Stimulated activated CD4-positive, alpha-beta T cell treated with anti-CD3 and anti-CD28 coated beads, Interleukin-4, amount 100 ng/mL, for 48 hours (primary cell): Measurements from ENCODE around the gene SDE2.
"Not testable (repeated sequence)": the region's sequence is repeated elsewhere in the genome, so short reads cannot be mapped to it uniquely, and the experiment has no call there.

Experiments
- DNase-seq, 2 donors: peaks; one replicate each; pipeline ENCODE4 v3.0.0-alpha.2; 2020; ENCODE audit warnings: low read depth in 2 of 2

Gene SDE2

DNA sequence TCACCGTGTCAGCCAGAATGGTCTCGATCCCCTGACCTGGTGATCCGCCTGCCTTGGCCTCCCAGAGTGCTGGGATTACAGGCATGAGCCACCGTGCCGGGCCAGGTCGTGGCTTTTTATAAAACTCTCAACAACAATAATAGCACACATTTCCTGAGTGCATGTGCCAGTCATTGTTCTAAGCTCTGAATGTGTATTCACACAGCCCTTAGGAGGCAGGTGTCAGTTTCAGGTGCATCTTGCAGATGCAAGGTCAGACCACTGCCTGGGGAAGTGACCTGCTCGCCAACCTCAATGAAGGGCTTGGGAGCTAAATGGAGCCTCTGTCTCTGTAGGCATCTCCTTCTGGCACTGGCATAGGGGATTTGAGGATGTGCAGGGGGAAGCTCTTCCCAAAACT, 56.6 kb downstream of the SDE2 start:
- DNase-seq: no peak

DNA sequence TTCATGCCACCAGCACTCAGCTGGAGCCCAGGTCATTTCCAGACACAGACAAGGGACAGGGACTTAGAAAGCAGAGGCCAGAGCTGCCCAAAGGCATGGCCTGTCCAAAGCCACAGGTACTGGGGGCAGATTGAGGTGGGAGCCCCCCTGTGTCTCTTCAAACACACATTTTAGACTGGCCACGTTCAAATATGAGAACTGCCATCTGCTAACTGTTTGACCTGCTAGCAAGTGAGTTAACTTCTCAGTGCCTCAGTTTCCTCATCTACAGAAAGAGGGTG, 57.3 kb downstream of the SDE2 start:
- DNase-seq: no peak

DNA sequence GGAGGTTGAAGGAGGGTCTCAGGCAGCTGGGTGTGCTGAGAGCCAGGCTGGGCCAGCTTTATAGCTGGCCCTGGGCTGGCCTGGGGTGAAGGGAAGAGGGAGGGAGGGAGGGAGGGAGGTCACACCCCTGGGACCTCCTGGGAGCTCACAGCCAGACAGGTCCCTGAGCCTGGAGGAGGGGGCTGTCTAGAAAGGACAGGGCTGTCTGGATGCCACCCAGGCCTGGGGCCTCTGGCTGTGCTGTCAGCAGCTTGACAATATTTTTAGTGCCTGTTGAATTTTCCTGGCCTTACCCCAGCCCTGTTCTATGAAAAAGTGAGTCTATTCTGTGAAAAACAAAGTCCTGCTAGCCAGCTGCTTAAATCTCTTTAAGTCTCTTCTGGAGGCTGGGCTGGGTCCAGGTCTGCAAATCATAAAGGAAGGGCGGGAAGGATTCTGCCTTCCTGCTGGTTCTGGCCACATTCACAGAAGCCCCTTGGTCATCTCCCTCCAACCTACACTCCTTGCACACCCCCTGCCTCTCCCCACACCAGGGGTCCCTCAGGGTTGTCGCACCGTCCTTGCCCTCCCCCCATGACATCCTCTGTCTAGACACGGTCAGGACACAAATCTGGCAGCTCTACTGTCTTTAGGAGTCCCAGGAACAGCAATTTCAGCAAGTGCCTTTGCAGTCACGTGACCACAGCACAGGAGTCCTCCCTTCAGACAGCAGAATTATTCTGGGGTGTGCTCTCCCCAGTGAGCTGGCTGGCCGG, 57.8 kb downstream of the SDE2 start, which contains the start of gene LEFTY2:
LEFTY2 (minus strand) TSS at position 34 of the 755 bp plus-strand sequence. CDS start 80 bp downstream, outside the sequence.
- DNase-seq: no peak

DNA sequence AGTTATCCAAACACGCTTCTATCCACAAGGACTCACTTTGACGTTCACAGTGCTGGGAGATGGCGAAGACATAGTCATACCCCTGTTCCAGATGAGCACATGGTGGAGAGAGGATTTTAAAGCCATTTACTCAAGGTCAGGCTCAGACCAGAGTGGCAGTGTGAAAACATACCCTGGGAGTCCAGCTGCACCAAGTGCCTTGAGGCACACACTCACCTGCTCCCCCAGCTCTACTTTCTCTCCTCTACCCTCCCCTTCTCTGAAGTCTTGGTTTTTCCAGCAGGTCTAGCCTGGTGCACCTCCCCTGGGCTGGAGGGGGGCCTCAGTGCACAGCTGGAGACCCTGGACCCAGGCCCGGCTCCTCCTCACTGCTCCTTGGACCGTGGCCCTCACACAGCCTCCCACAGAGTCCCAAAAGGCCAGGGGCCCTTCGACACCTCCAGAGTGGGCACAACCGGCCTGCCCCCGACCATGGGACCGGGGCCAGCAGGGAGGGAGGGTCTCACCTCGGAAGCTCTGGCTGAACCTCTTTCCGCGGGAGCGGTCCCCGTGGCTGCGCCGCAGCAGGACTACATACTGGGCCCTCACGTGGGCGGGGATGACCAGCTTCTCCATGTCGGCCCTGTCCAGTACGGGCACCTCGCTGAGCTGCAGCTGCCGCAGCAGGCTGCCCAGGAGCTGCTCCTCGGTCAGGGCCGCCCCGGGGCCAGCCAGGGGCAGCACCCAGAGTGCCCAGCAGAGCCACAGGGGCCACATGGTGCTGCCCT, 58.6 kb downstream of the SDE2 start:
- DNase-seq: no peak

DNA sequence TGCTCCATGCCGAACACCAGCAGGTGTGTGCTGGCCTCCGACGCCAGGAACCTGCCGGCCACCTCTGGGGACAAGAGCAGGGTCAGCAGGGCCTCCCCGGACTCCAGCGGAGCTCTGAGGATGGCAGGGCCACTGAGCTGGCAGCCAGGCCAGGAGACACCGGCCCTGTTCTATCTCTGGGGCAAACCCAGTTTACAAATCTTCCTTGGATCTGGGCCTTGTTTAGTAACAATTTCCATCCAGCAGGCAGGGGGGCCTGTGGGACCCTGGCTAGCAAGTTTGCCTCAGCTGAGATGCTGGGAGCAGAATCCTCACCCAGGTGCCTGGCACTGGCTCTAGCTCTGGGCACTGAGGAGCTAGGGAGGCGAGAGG, 59.2 kb downstream of the SDE2 start:
- not testable (repeated sequence) for DNase-seq

DNA sequence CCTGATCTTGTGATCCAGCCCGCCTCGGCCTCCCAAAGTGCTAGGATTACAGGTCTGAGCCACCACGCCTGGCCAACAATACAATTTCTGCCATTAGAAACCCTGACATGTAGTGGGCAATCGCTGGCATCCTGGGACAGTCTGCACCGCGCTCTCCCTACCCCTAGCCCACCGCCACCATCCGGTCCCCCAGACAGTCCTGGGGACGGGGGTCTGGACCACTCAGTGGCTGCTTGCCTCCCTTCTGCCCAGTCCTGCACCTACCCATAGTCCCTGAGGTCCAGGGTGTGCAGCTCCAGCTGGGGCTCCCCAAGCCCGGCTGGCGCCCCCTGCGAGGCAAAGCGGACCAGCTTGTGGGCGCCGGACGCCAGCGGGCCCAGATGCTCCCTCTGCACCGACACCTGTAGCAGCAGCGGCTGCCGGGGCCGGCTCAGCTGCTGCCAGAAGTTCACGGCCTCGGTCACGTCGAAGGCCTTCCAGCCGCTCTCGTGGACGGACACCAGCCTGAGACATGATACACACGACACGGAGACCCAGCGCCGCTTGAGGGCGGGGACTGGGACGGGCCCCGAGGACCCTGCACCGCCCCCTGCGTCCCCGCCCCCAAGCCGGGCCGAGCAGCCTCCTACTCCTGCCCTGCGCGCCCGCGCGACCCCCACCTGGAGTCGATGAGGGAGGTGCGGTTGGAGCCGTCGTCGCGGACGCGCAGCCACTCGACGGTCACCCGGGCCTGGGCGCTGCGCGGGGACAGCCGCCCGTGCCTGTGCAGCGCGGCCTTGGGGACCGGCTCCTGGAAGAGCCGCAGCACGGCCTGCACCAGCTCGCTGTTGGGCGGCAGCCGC, 59.8 kb downstream of the SDE2 start:
- DNase-seq: not testable (repeated sequence)

DNA sequence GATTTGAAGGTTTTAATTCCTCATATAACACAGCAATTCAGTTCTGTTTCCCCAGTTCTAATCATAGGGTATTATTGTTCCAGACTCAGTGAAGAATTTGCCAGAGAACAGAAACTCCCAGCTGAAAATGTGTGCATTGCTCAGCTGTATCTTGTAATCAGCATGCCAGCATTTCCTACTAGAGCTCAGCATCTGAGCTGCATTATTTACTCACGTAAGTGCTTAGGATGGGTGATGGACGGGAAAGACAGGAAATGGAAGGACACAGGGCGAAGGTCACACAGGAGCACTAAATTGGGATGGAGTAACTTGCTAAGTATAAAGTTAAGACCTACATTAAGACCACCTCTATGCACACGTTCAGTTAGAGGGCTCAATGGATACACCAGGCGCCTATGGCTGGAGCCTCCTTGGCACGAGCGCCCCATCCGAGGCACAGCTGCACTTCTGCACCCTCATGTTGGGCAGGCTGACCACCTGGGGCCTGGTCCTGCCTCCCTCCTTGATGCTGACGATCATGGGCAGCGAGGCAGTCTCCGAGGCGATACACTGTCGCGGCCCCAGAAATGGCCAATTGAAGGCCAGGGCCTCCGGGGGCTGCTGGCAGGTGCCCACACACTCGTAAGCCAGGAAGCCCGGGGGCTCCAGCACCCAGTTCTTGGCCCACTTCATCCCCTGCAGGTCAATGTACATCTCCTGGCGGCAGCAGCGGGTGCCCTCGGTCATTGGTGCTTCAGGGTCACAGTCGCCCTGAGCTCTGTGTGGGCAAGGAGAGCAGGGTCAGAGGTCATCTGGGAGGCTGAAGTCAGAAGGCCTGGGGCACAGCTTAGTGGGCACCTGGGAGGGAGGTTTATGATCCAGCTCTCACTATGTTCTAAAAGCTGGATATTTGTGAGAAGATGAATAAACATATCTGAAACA, 61.8 kb downstream of the SDE2 start:
- no peak for DNase-seq

DNA sequence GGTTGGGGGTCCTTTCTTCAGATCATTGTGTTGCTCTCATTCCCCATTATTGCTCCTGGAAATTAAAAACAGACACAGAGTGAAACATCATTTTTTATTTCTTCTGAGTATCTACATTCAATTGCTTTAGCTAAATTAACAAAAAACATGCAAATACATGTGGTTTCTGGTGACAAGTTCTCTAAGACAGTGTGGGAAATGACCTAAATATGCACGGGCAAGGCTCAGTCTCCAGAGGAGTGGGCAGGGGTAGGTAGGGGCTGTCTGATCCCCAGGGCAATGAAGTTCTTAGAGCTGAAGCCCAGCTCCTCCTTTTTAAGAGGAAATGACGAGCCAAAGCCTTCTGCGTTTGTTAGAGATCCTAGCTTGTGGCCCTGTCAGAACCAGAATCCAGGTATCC, 62.6 kb downstream of the SDE2 start:
- DNase-seq: no peak

DNA sequence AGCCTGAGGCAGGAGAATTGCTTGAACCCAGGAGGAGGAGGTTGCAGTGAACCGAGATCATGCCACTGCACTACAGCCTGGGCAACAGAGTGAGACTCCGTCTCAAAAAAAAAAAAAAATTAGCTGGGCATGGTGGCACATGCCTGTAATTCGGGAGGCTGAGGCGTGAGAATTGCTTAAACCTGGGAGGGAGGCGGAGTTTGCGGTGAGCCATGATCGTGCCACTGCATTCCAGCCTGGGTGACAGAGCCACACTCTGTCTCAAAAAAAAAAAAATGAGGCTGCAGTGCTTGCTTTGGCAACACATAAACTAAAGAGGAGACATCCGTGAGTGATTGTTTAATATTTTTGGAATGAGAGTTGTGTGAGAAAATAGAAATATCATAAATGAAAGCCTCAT, 63.1 kb downstream of the SDE2 start:
- not testable (repeated sequence) for DNase-seq

DNA sequence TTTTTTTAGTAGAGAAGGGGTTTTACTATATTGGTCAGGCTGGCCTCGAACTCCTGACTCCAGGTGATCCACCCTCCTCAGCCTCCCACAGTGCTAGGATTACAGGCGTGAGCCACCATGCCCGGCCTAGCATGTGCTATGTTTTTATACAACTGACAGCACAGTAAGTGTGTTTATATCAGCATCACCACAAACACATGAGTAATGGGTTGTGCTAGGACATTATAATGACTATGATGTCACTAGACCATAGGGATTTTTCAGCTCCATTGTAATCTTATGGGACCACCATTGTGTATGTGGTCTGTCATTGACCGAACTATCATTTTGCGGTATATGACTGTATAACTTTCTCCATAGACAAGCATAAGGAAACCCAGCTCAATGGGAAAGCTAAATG, 64.4 kb downstream of the SDE2 start:
- no peak for DNase-seq

DNA sequence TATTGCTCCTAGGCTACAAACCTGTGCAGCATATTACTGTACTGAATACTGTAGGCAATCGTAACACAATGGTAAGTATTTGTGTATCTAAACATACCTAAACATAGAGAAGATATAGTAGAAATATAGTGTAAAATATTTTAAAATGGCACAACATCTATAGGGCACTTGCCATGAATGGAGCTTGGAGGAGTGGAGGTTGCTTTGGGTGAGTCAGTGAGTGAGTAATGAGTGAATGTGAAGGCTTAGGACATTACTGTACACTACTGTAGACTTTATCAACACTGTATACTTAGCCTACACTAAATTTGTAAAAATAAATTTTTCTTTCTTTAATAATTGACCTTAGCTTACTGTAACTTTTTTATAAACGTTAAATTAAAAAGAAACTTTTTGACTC, 66.1 kb downstream of the SDE2 start:
- DNase-seq: no peak
